A549 (cell line): Measurements from ENCODE around the gene AUTS2. TPM values are rescaled to one million over a fixed set of nuclear protein-coding genes. Genes with fewer than 3 reads are reported as not detected.

Source experiments
- ATAC-seq, 2 experiments: fragments of 200-7000 bp in 1 of 2; fragments of >200 bp in 1 of 2; cut with Nextera tagmentation in 1 of 2; cut with Tn5 transposase in 1 of 2; 3 replicates each; pipeline versions ENCODE4 v1.8.0 to v1.9.1; 2018 to 2020; ENCODE audit warnings: mild to moderate bottlenecking in 1 of 2, moderate library complexity in 1 of 2
- CTCF ChIA-PET: fragments of 300-600 bp; sonication (Branson Sonifier 250); formaldehyde crosslinking; extraction: SDS; loops from one replicate; lab custom pipeline; 2021; ENCODE audit warnings: antibody characterized with exemption, inconsistent platforms; lab: Yijun Ruan, JAX
- POLR2A ChIA-PET: fragments of 350-600 bp; formaldehyde crosslinking; extraction: SDS; loops from one replicate; lab custom pipeline; 2021; ENCODE audit warnings: antibody characterized with exemption, inconsistent platforms; lab: Yijun Ruan, JAX
- DNase-seq, 2 experiments: peaks; one replicate each; pipeline versions ENCODE4 v3.0.0 to v3.0.0-alpha.2; 2011 to 2016; ENCODE audit warnings: low read depth in 1 of 2, low spot score in 1 of 2
- FAIRE-seq: peaks from 2 replicates; lab custom pipeline; 2011; peaks lifted over from hg19 to GRCh38; lab: Jason Lieb, UNC
- H3K27ac ChIP-seq, 2 experiments: fragments of >200 bp; sonication (Bioruptor Twin); formaldehyde crosslinking; 3 replicates each; pipeline ENCODE4 v1.5.1; 2016 to 2017
- H3K4me1 ChIP-seq: fragments of >200 bp; sonication (Bioruptor Twin); formaldehyde crosslinking; 3 replicates; pipeline ENCODE4 v1.6.1; 2016
- H3K4me2 ChIP-seq: fragments of >200 bp; sonication (Bioruptor Twin); formaldehyde crosslinking; 3 replicates; pipeline ENCODE4 v1.6.1; 2016
- H3K4me3 ChIP-seq: fragments of >200 bp; sonication (Bioruptor Twin); formaldehyde crosslinking; 3 replicates; pipeline ENCODE4 v1.5.1; 2016
- H3K9me3 ChIP-seq: fragments of >200 bp; sonication (Bioruptor Twin); formaldehyde crosslinking; 3 replicates; pipeline ENCODE4 v1.6.1; 2016
- BHLHE40 ChIP-seq: IDR thresholded peaks from 2 replicates; pipeline ENCODE4 v1.6.1; 2012; ENCODE audit warnings: low read depth, low read length, inconsistent platforms
- CHD4 ChIP-seq: fragments of 200-600 bp; sonication (generic); IDR thresholded peaks from 2 replicates; pipeline ENCODE4 v1.6.1; 2016; ENCODE audit warnings: antibody characterized with exemption, mild to moderate bottlenecking, borderline replicate concordance
- EHF ChIP-seq: fragments of 250-450 bp; sonication (Bioruptor Pico); IDR thresholded peaks from 2 replicates; pipeline ENCODE4 v1.5.0; 2020; ENCODE audit warnings: mild to moderate bottlenecking
- ELK1 ChIP-seq: fragments of 150-350 bp; IDR thresholded peaks from 2 replicates; pipeline ENCODE4 v1.6.1; 2014; ENCODE audit warnings: low read depth, mild to moderate bottlenecking, low read length
- EP300 ChIP-seq, 2 experiments: fragments of >200 bp; sonication (Bioruptor Twin); formaldehyde crosslinking; IDR thresholded peaks; 2 replicates in 1 of 2; 3 replicates in 1 of 2; pipeline ENCODE4 v1.6.1; 2016 to 2017
- ESRRA ChIP-seq: fragments of 150-350 bp; IDR thresholded peaks from 2 replicates; pipeline ENCODE4 v1.6.1; 2014; ENCODE audit warnings: mild to moderate bottlenecking, low read length, borderline replicate concordance
- FOSL2 ChIP-seq, 2 experiments: fragments of 450-650 bp in 1 of 2; fragments of >200 bp in 1 of 2; sonication (Bioruptor Twin) in 1 of 2; formaldehyde crosslinking; IDR thresholded peaks; 2 replicates each; pipeline versions ENCODE4 v1.5.0 to v1.6.1; 2016 to 2020; ENCODE audit warnings: mild to moderate bottlenecking in 1 of 2, moderate library complexity in 1 of 2
- GATA3 ChIP-seq: IDR thresholded peaks from 2 replicates; pipeline ENCODE4 v1.6.1; 2012; ENCODE audit warnings: borderline replicate concordance
- HDAC2 ChIP-seq: fragments of 200-600 bp; sonication (generic); IDR thresholded peaks from 2 replicates; pipeline ENCODE4 v1.6.1; 2016
- HOXB13 ChIP-seq: fragments of 250-450 bp; sonication (Bioruptor Pico); IDR thresholded peaks from 2 replicates; pipeline ENCODE4 v1.5.0; 2020; ENCODE audit warnings: low read depth, mild to moderate bottlenecking, moderate library complexity
- JUN ChIP-seq, 2 experiments: fragments of >200 bp; sonication (Bioruptor Twin); formaldehyde crosslinking; IDR thresholded peaks; 2 replicates in 1 of 2; 3 replicates in 1 of 2; pipeline ENCODE4 v1.6.1; 2016 to 2017
- JUNB ChIP-seq: fragments of >200 bp; sonication (Bioruptor Twin); formaldehyde crosslinking; IDR thresholded peaks from 2 replicates; pipeline ENCODE4 v1.6.1; 2016
- KDM1A ChIP-seq: fragments of 200-600 bp; sonication (generic); IDR thresholded peaks from 2 replicates; pipeline ENCODE4 v1.6.1; 2016; ENCODE audit warnings: low read depth, mild to moderate bottlenecking
- KDM5A ChIP-seq: fragments of 200-600 bp; sonication (generic); IDR thresholded peaks from 2 replicates; pipeline ENCODE4 v1.6.1; 2016; ENCODE audit warnings: antibody characterized with exemption, mild to moderate bottlenecking
- MAFK ChIP-seq: fragments of 450-650 bp; IDR thresholded peaks from 2 replicates; pipeline ENCODE4 v1.6.1; 2014; ENCODE audit not compliant: partially characterized antibody
- NFE2L2 ChIP-seq: fragments of 150-350 bp; conservative IDR thresholded peaks from 2 replicates; pipeline ENCODE4 v1.6.1; 2014; ENCODE audit warnings: low read length
- NPAS2 ChIP-seq: fragments of 250-450 bp; sonication (Bioruptor Pico); IDR thresholded peaks from 2 replicates; pipeline ENCODE4 v1.8.0; 2022; ENCODE audit warnings: mild to moderate bottlenecking, moderate library complexity, borderline replicate concordance
- NR3C1 ChIP-seq: fragments of >200 bp; sonication (Bioruptor Twin); formaldehyde crosslinking; IDR thresholded peaks from 3 replicates; pipeline ENCODE4 v1.6.1; 2017
- POLR2A ChIP-seq: IDR thresholded peaks from 2 replicates; pipeline ENCODE4 v1.6.1; 2012; ENCODE audit warnings: mild to moderate bottlenecking, low read length
- POLR2AphosphoS2 ChIP-seq: conservative IDR thresholded peaks from 2 replicates; pipeline ENCODE4 v1.6.1; 2012; ENCODE audit warnings: low read length, improper control_type of control experiment, inconsistent platforms
- RARB ChIP-seq: fragments of 250-450 bp; sonication (Bioruptor Pico); IDR thresholded peaks from 2 replicates; pipeline ENCODE4 v1.8.0; 2021; ENCODE audit warnings: mild to moderate bottlenecking, moderate library complexity
- REST ChIP-seq: fragments of 200-600 bp; sonication (generic); IDR thresholded peaks from 2 replicates; pipeline ENCODE4 v1.6.1; 2016; ENCODE audit warnings: antibody characterized with exemption, mild to moderate bottlenecking, moderate library complexity
- RFX5 ChIP-seq: fragments of 450-650 bp; IDR thresholded peaks from 2 replicates; pipeline ENCODE4 v1.7.1; 2014; ENCODE audit warnings: antibody characterized with exemption, mild to moderate bottlenecking, moderate library complexity
- RNF2 ChIP-seq: fragments of 200-600 bp; sonication (generic); IDR thresholded peaks from 2 replicates; pipeline ENCODE4 v1.6.1; 2016; ENCODE audit warnings: low read depth, mild to moderate bottlenecking, antibody characterized with exemption, moderate library complexity, borderline replicate concordance
- SMC3 ChIP-seq: fragments of >200 bp; sonication (Bioruptor Twin); formaldehyde crosslinking; IDR thresholded peaks from 3 replicates; pipeline ENCODE4 v1.6.1; 2018; ENCODE audit warnings: inconsistent platforms
- SREBF2 ChIP-seq: fragments of 450-650 bp; IDR thresholded peaks from 2 replicates; pipeline ENCODE4 v1.6.1; 2014; ENCODE audit warnings: mild to moderate bottlenecking, moderate library complexity
- TFCP2L1 ChIP-seq: fragments of 250-450 bp; sonication (Bioruptor Pico); IDR thresholded peaks from 2 replicates; pipeline ENCODE4 v1.5.0; 2021; ENCODE audit warnings: mild to moderate bottlenecking
- ZC3H11A ChIP-seq: fragments of 450-650 bp; IDR thresholded peaks from 2 replicates; pipeline ENCODE4 v1.6.1; 2014; ENCODE audit warnings: antibody characterized with exemption, mild to moderate bottlenecking
- WGBS: methylation state at CpG from one replicate; pipeline ENCODE4 v1.1.6; 2017; ENCODE audit errors: missing lambda C conversion rate; 5-methylcytosine and 5-hydroxymethylcytosine counted together
- polyA plus RNA-seq, 4 experiments: library from polyadenylated mRNA; depleted of rRNA in 3 of 4; stranded (reverse); fragments of >200 nt; fragmentation: RNase III in 1 of 4; extraction: RNeasy Plus Mini Kit Qiagen cat#74134 plus additional on column Dnase treatment in 1 of 4; gene quantifications; 2 replicates in 3 of 4; 3 replicates in 1 of 4; pipeline ENCODE4 v1.2.3, GENCODE V29; 2011 to 2017
- TF ChIP-seq, protein P1 (sequence below): IDR thresholded peaks from 2 replicates; pipeline ENCODE4 v1.6.1; 2012
- TF ChIP-seq, protein P2 (sequence below): fragments of 250-450 bp; sonication (Bioruptor Pico); IDR thresholded peaks from 2 replicates; pipeline ENCODE4 v1.5.0; 2021; ENCODE audit warnings: mild to moderate bottlenecking, moderate library complexity, borderline replicate concordance

Gene AUTS2
- polyA plus RNA-seq, 2 of the 4 experiments (the other 2 are of a cell fraction) = 1.6 to 3.6 TPM

DNA sequence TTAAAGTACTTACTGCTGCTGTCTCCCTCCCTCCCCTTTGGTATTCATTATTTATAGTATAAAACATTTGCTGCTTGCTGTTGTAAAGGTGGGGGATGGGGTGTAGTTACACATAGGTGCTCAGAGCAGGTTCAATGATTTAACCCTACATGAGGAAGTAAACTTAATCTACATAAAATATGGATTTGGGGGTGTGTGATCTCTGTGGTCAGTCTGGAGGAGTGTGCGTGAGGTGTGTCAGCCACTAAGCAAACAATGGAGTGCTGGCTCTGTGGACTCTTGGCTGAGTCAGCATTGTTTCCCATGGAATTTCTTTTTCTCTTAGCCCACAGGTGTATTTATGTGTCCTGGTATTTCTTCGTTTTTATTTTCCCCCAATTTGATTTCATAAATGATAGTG is 133.9 kb downstream of the AUTS2 start:
- CTCF ChIA-PET = no interaction called here
- peak overlapping the region; percentile 13 for H3K4me2 ChIP-seq
- no peak overlapping the region for H3K27ac ChIP-seq
- peaks cover 26% of the 10 kb centered on the region for H3K4me1 ChIP-seq
- peak; percentile 58 to 79; a peak in 3 of 6 replicates for ATAC-seq
- POLR2A ChIA-PET = no interaction called here
- H3K4me3 ChIP-seq = no peak overlapping the region
- no peaks in the 10 kb centered on the region for H3K9me3 ChIP-seq
- TF ChIP-seq POLR2A (no peak), JUNB (0 out of 2 replicates have a peak, but pooled peaks have one; percentile 37), RNF2 (no peak), POLR2AphosphoS2 (no peak), KDM1A (no peak), MAFK (peak; percentile 97), RARB (no peak), EHF (CRISPR knock-in tag) (no peak), BHLHE40 (no peak), SREBF2 (no peak), ELK1 (no peak), CHD4 (no peak), FOSL2 (IDR thresholded peaks at IDR 0.05) (peak; percentile 35; the same call in 1 of the 2 replicates), FOSL2 (CRISPR knock-in tag; IDR thresholded peaks at IDR 0.05) (peak; percentile 42; the same call in 1 of the 2 replicates), REST (no peak), ESRRA (no peak), KDM5A (no peak), JUN (IDR thresholded peaks at IDR 0.05) (no peak)
- TF ChIP-seq, protein P1, sequence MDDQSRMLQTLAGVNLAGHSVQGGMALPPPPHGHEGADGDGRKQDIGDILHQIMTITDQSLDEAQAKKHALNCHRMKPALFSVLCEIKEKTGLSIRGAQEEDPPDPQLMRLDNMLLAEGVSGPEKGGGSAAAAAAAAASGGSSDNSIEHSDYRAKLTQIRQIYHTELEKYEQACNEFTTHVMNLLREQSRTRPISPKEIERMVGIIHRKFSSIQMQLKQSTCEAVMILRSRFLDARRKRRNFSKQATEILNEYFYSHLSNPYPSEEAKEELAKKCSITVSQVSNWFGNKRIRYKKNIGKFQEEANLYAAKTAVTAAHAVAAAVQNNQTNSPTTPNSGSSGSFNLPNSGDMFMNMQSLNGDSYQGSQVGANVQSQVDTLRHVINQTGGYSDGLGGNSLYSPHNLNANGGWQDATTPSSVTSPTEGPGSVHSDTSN = no peak
- TF ChIP-seq, protein P2, sequence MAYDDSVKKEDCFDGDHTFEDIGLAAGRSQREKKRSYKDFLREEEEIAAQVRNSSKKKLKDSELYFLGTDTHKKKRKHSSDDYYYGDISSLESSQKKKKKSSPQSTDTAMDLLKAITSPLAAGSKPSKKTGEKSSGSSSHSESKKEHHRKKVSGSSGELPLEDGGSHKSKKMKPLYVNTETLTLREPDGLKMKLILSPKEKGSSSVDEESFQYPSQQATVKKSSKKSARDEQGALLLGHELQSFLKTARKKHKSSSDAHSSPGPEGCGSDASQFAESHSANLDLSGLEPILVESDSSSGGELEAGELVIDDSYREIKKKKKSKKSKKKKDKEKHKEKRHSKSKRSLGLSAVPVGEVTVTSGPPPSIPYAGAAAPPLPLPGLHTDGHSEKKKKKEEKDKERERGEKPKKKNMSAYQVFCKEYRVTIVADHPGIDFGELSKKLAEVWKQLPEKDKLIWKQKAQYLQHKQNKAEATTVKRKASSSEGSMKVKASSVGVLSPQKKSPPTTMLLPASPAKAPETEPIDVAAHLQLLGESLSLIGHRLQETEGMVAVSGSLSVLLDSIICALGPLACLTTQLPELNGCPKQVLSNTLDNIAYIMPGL = no peak
- TF ChIP-seq, all 56 proteins: peak for 3
- DNase-seq (peak; percentile 58 to 63), FAIRE-seq (no peak)
- WGBS = 11% methylated on average over 2 of the region's 2 CpGs

DNA sequence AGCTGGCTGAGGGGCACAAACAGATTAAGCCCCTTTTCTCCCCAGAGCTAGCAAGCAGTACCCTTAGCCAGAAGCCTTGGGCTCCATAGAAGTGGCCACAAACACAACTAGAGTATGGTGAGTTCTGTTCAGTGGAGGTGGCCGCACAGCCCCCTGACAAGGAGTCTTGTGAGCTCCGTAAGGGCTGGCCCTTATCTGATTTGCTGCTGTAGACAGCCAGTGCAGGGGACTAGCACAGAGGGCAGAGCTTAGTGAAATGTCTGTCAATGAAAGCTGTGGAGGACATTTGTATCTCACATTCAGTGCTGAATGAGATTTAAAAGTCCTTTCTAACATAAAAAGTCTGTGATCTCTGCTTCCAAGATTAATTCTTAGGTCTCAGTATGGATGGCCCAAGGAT is 137.3 kb downstream of the AUTS2 start:
- TF ChIP-seq CHD4 = no peak
- no peak for TF ChIP-seq ZC3H11A
- no peak for TF ChIP-seq HOXB13 (CRISPR knock-in tag)
- no peak for TF ChIP-seq NPAS2 (CRISPR knock-in tag)
- no peak for TF ChIP-seq TFCP2L1 (CRISPR knock-in tag)
- TF ChIP-seq RFX5 = no peak
- no peak for TF ChIP-seq SMC3
- no peak for TF ChIP-seq FOSL2 (IDR thresholded peaks at IDR 0.05)
- no peak for TF ChIP-seq FOSL2 (CRISPR knock-in tag; IDR thresholded peaks at IDR 0.05)
- no peak for TF ChIP-seq NFE2L2
- TF ChIP-seq HDAC2 = no peak
- TF ChIP-seq NR3C1 = no peak
- TF ChIP-seq GATA3 = no peak
- TF ChIP-seq EP300 (IDR thresholded peaks at IDR 0.05) = no peak
- no peak for TF ChIP-seq KDM1A
- TF ChIP-seq POLR2AphosphoS2 = no peak
- Histone ChIP-seq H3K4me3 (no peak overlapping the region), H3K4me1 (peaks cover 36% of the 10 kb centered on the region), H3K9me3 (no peaks in the 10 kb centered on the region), H3K27ac (no peak overlapping the region), H3K4me2 (no peak overlapping the region)
- WGBS = 60% methylated on average over 2 of the region's 2 CpGs
- DNase-seq = no peak
- CTCF ChIA-PET = no interaction called here
- FAIRE-seq = no peak
- no peak for ATAC-seq
- POLR2A ChIA-PET = no interaction called here
